Activated naive CD4-positive, alpha-beta T cell treated with Interleukin-2 at 50 U/mL for 16 hours (primary cell): Measurements from ENCODE around the gene MIEF1.

Experiments
- DNase-seq: peaks from one replicate; pipeline ENCODE4 v3.0.0-alpha.2; 2020

The MIEF1 gene

GRCh38 chr22:39563571-39564428, 61.7 kb downstream of the MIEF1 start:
- DNase-seq: no peak

- no peak for DNase-seq
These were observed 63.4 kb downstream of the MIEF1 start for GRCh38 chr22:39565414-39565944.

DNA sequence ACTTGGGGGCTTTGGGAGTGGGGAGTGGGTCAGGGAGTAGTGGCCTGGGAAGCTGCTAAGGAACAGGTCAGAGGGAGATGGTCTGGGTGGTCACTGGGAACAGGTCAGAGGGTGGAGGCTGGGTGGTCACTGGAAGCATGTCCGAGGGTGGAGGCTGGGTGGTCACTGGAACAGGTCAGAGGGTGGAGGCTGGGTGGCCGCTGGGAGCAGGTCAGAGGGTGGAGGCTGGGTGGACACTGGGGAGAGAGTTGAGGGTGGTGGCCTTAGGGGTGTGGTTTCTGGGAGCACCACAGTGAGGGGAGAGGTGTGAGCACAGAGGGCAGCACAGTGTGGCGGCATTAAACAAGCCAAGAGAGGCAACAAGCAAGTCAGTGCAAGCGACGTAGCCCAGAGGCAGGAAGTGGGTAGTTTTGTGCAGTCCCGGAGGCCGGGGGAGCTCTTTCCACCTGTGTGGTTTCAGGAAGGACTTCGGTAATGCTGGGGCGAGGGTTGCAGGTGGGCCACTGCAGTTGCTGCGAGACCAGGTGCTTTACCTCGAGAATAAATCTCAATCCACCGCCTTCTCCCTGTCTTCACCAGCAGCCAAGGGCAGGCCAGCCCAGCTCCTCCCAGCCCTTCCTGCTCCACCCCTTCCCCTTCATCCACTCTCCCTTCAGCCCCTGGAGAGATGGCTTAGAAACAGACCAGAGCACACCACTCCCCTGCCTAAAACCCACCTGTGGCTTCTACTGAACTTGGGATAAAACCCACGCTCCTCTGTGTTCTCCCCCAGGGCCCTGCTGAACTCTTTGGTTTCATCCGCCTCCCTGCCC, 65.3 kb downstream of the MIEF1 start:
- peak; percentile 30 for DNase-seq
